IMR-90 (cell line): ENCODE results near the gene PLEKHA4. TPM values are rescaled to one million over a fixed set of nuclear protein-coding genes. Genes with fewer than 3 reads are reported as not detected.

ENCODE experiments used
- ATAC-seq: fragments of 200-7000 bp; cut with Tn5 transposase; 2 replicates; pipeline ENCODE4 v1.9.1; 2020; ENCODE audit warnings: low read depth, mild to moderate bottlenecking, moderate library complexity
- BruUV-seq: library from RNA; stranded (reverse); fragments of 400-500 nt; replicated peaks from 2 replicates; lab custom pipeline; 2021; lab: Mats Ljungman, UMichigan
- CTCF ChIA-PET: fragments of 300-600 bp; formaldehyde crosslinking; extraction: SDS; loops from one replicate; lab custom pipeline; 2021; ENCODE audit warnings: antibody characterized with exemption; lab: Yijun Ruan, JAX
- POLR2A ChIA-PET: fragments of 300-600 bp; sonication (Branson Sonifier 250); formaldehyde crosslinking; loops from one replicate; lab custom pipeline; 2022; ENCODE audit warnings: antibody characterized with exemption; ENCODE audit not compliant: unreplicated experiment; lab: Charles Lee
- DNase-seq: peaks from one replicate; pipeline ENCODE4 v3.0.0; 2013
- H2AFZ ChIP-seq: replicated peaks from 2 replicates; pipeline ENCODE3; 2013; ENCODE audit warnings: low read length, mild to moderate bottlenecking; ENCODE audit not compliant: poor library complexity
- H2AK5ac ChIP-seq: 2 replicates; pipeline ENCODE4 v1.6.1; 2013; ENCODE audit warnings: low read depth, low read length, inconsistent platforms
- H2AK9ac ChIP-seq: replicated peaks from 2 replicates; pipeline ENCODE3; 2013; ENCODE audit warnings: mild to moderate bottlenecking, low read depth, low read length, moderate library complexity; ENCODE audit not compliant: poor library complexity
- H2BK120ac ChIP-seq: 2 replicates; pipeline ENCODE4 v1.6.1; 2013; ENCODE audit warnings: low read depth, low read length, inconsistent platforms
- H2BK15ac ChIP-seq: 3 replicates; pipeline ENCODE4 v1.6.1; 2013; ENCODE audit warnings: low read depth, low read length, inconsistent platforms
- H2BK20ac ChIP-seq: 2 replicates; pipeline ENCODE4 v1.6.1; 2013; ENCODE audit warnings: low read depth, mild to moderate bottlenecking, inconsistent platforms, low read length, moderate library complexity
- H2BK5ac ChIP-seq: 2 replicates; pipeline ENCODE4 v1.6.1; 2013; ENCODE audit warnings: mild to moderate bottlenecking, low read depth, low read length, inconsistent platforms; ENCODE audit not compliant: poor library complexity, severe bottlenecking
- H3K14ac ChIP-seq: replicated peaks from 2 replicates; pipeline ENCODE4 v1.6.1; 2013; ENCODE audit warnings: low read depth, low read length, inconsistent platforms
- H3K18ac ChIP-seq: 2 replicates; pipeline ENCODE4 v1.6.1; 2013; ENCODE audit warnings: low read depth, low read length, control low read depth
- H3K23ac ChIP-seq: 2 replicates; pipeline ENCODE4 v1.6.1; 2013; ENCODE audit warnings: low read depth, low read length, inconsistent platforms
- H3K27ac ChIP-seq: 2 replicates; pipeline ENCODE4 v1.5.1; 2013; ENCODE audit warnings: mild to moderate bottlenecking, control low read depth, low read length; ENCODE audit not compliant: insufficient read depth
- H3K27me3 ChIP-seq: 2 replicates; pipeline ENCODE4 v1.6.1; 2013; ENCODE audit warnings: low read length; ENCODE audit not compliant: control insufficient read depth, insufficient read depth
- H3K36me3 ChIP-seq: 2 replicates; pipeline ENCODE4 v1.6.1; 2013; ENCODE audit warnings: low read length, mixed read lengths; ENCODE audit not compliant: control insufficient read depth, insufficient read depth
- H3K4ac ChIP-seq: 2 replicates; pipeline ENCODE4 v1.6.1; 2013; ENCODE audit warnings: low read depth, low read length, inconsistent platforms
- H3K4me1 ChIP-seq: 2 replicates; pipeline ENCODE4 v1.6.1; 2013; ENCODE audit warnings: low read length, mixed read lengths; ENCODE audit not compliant: control insufficient read depth, insufficient read depth
- H3K4me2 ChIP-seq: 2 replicates; pipeline ENCODE4 v1.6.1; 2013; ENCODE audit warnings: low read depth, mild to moderate bottlenecking, control low read depth, low read length, moderate library complexity
- H3K4me3 ChIP-seq: 2 replicates; pipeline ENCODE4 v1.5.1; 2013; ENCODE audit warnings: low read depth, mild to moderate bottlenecking, control low read depth, low read length, moderate library complexity; ENCODE audit not compliant: insufficient read depth
- H3K56ac ChIP-seq: 2 replicates; pipeline ENCODE4 v1.6.1; 2013; ENCODE audit warnings: low read length, inconsistent platforms; ENCODE audit not compliant: insufficient read depth; ENCODE audit errors: extremely low read depth
- H3K79me1 ChIP-seq, 2 experiments: 2 replicates each; pipeline ENCODE4 v1.6.1; 2013; ENCODE audit warnings: low read length in 2 of 2, inconsistent platforms in 1 of 2, low read depth in 1 of 2
- H3K9ac ChIP-seq: 2 replicates; pipeline ENCODE4 v1.6.1; 2013; ENCODE audit warnings: low read depth, low read length, control low read depth
- H3K9me1 ChIP-seq: 2 replicates; pipeline ENCODE4 v1.6.1; 2013; ENCODE audit warnings: low read length, inconsistent platforms; ENCODE audit not compliant: insufficient read depth
- H3K9me3 ChIP-seq: 2 replicates; pipeline ENCODE4 v1.6.1; 2013; ENCODE audit warnings: low read length; ENCODE audit not compliant: control insufficient read depth, insufficient read depth
- H4K20me1 ChIP-seq: 2 replicates; pipeline ENCODE4 v1.6.1; 2013; ENCODE audit warnings: low read length, inconsistent platforms; ENCODE audit not compliant: insufficient read depth
- H4K5ac ChIP-seq: 2 replicates; pipeline ENCODE4 v1.6.1; 2013; ENCODE audit warnings: mild to moderate bottlenecking, low read depth, low read length, control low read depth
- H4K8ac ChIP-seq, 2 experiments: 2 replicates each; pipeline ENCODE4 v1.6.1; 2013; ENCODE audit warnings: low read depth in 2 of 2, low read length in 2 of 2, control low read depth in 1 of 2, inconsistent platforms in 1 of 2
- H4K91ac ChIP-seq: 2 replicates; pipeline ENCODE4 v1.6.1; 2013; ENCODE audit warnings: low read depth, low read length, inconsistent platforms; ENCODE audit not compliant: insufficient read depth
- BHLHE40 ChIP-seq: fragments of 150-350 bp; IDR thresholded peaks from 2 replicates; pipeline ENCODE4 v1.6.1; 2016; ENCODE audit warnings: mild to moderate bottlenecking, low read depth, low read length
- CEBPB ChIP-seq: IDR thresholded peaks from 2 replicates; pipeline ENCODE4 v1.6.1; 2012; ENCODE audit warnings: low read depth, low read length, improper control_type of control experiment
- CHD1 ChIP-seq: IDR thresholded peaks from 2 replicates; pipeline ENCODE4 v1.6.1; 2012; ENCODE audit warnings: low read depth, low read length, improper control_type of control experiment
- CTCF ChIP-seq: conservative IDR thresholded peaks from 2 replicates; pipeline ENCODE4 v1.5.1; 2012; ENCODE audit warnings: mild to moderate bottlenecking, low read depth, low read length, improper control_type of control experiment
- FOS ChIP-seq: fragments of 150-350 bp; IDR thresholded peaks from 2 replicates; pipeline ENCODE4 v1.6.1; 2016; ENCODE audit warnings: low read depth, low read length
- MAFK ChIP-seq: IDR thresholded peaks from 2 replicates; pipeline ENCODE4 v1.6.1; 2012; ENCODE audit warnings: low read depth, low read length, improper control_type of control experiment
- MAZ ChIP-seq: IDR thresholded peaks from 2 replicates; pipeline ENCODE4 v1.6.1; 2012; ENCODE audit warnings: low read depth, mild to moderate bottlenecking, low read length, improper control_type of control experiment, moderate library complexity, borderline replicate concordance
- MXI1 ChIP-seq: IDR thresholded peaks from 2 replicates; pipeline ENCODE4 v1.6.1; 2012; ENCODE audit warnings: low read depth, mild to moderate bottlenecking, low read length, moderate library complexity, borderline replicate concordance
- NFE2L2 ChIP-seq: fragments of 150-350 bp; IDR thresholded peaks from 2 replicates; pipeline ENCODE4 v1.6.1; 2016; ENCODE audit warnings: low read depth, mild to moderate bottlenecking, low read length
- POLR2A ChIP-seq: IDR thresholded peaks from 2 replicates; pipeline ENCODE4 v1.6.1; 2012; ENCODE audit warnings: mild to moderate bottlenecking, low read depth, low read length
- RAD21 ChIP-seq: IDR thresholded peaks from 2 replicates; pipeline ENCODE4 v1.6.1; 2012; ENCODE audit warnings: low read length, improper control_type of control experiment
- RCOR1 ChIP-seq: IDR thresholded peaks from 2 replicates; pipeline ENCODE4 v1.6.1; 2012; ENCODE audit warnings: mild to moderate bottlenecking, low read length, improper control_type of control experiment; ENCODE audit not compliant: insufficient replicate concordance
- RFX5 ChIP-seq: IDR thresholded peaks from 2 replicates; pipeline ENCODE4 v1.8.0; 2012; ENCODE audit warnings: low read depth, mild to moderate bottlenecking, low read length, moderate library complexity
- SMC3 ChIP-seq: fragments of 150-350 bp; IDR thresholded peaks from 2 replicates; pipeline ENCODE4 v1.6.1; 2016; ENCODE audit warnings: low read depth, mild to moderate bottlenecking, antibody characterized with exemption, low read length, moderate library complexity
- USF2 ChIP-seq: fragments of 150-350 bp; IDR thresholded peaks from 2 replicates; pipeline ENCODE4 v1.6.1; 2017; ENCODE audit warnings: mild to moderate bottlenecking, antibody characterized with exemption, low read length, low read depth
- WGBS, 2 experiments: methylation state at CpG; one replicate each; pipeline versions ENCODE4 v1.1.5 to v1.1.7; 2013; ENCODE audit warnings: missing lambda C conversion rate in 2 of 2; ENCODE audit not compliant: insufficient read length in 1 of 2; ENCODE audit errors: extremely low coverage in 2 of 2; 5-methylcytosine and 5-hydroxymethylcytosine counted together
- dilution Hi-C: fragments of 300-500 bp; cut with HindIII; formaldehyde crosslinking; loops from one replicate; pipeline ENCODE4 v1.14.3; 2018; ENCODE audit warnings: low sequenced_read_pairs; ENCODE audit not compliant: unreplicated experiment
- in situ Hi-C: fragments of 300-500 bp; cut with MboI; formaldehyde crosslinking; loops from 3 replicates; pipeline ENCODE4 v1.14.3; 2019; ENCODE audit warnings: low sequenced_read_pairs, inconsistent platforms, mixed read lengths
- intact Hi-C: fragments of 100-400 bp; cut with micrococcal nuclease; formaldehyde crosslinking; loops from 2 replicates; pipeline ENCODE4 v1.10.0; 2022
- polyA plus RNA-seq, 3 experiments: library from polyadenylated mRNA; depleted of rRNA; stranded (reverse); fragments of >200 nt; gene quantifications; 2 replicates each; pipeline ENCODE4 v1.2.3, GENCODE V29; 2012; ENCODE audit warnings: low replicate concordance in 1 of 3
- total RNA-seq: library from RNA; depleted of rRNA; stranded (reverse); fragments of >200 nt; gene quantifications from 2 replicates; pipeline ENCODE4 v1.2.3, GENCODE V29; 2012

The PLEKHA4 gene
- total and polyA plus RNA-seq, 2 of the 4 experiments (the other 2 are of a cell fraction): 4.5 to 14.4 TPM

GRCh38 chr19:48872884-48873475 is 4.6 kb upstream of the PLEKHA4 start:
- H3K79me1 ChIP-seq: peaks cover 0 to 63% of the 10 kb centered on the region in 2 experiments
- intact Hi-C loops (no loop called here), dilution Hi-C loops (no loop called here), in situ Hi-C loops (no loop called here)
- peak overlapping the region; percentile 97 for H2AK5ac ChIP-seq
- H3K14ac ChIP-seq: peak overlapping the region; percentile 100
- H3K18ac ChIP-seq: peak overlapping the region; percentile 70
- DNase-seq (peak; percentile 94), ATAC-seq (peak; percentile 28)
- peak overlapping the region; percentile 99 for H3K23ac ChIP-seq
- H3K9ac ChIP-seq: peak overlapping the region; percentile 95
- H4K20me1 ChIP-seq: peaks cover 56% of the 10 kb centered on the region
- H2BK5ac ChIP-seq: peak overlapping the region; percentile 94
- H2BK15ac ChIP-seq: peak overlapping the region; percentile 53; the same call in 1 of the 3 replicates
- H3K36me3 ChIP-seq: peaks cover 36% of the 10 kb centered on the region
- no peaks in the 10 kb centered on the region; the same call in 1 of the 2 replicates for H3K9me1 ChIP-seq
- H3K4ac ChIP-seq: peak overlapping the region; percentile 99
- peak overlapping the region; percentile 59 for H4K5ac ChIP-seq
- CTCF ChIA-PET: no interaction called here
- POLR2A ChIA-PET: interaction anchor here (0.6 to 1.0 kb wide), 4 partner anchors 8 to 312 kb away, joined by 3 to 6 read pairs (median 4); no protein-coding TSS in a partner anchor
- H2BK20ac ChIP-seq: peak overlapping the region; percentile 60
- H3K27me3 ChIP-seq: no peaks in the 10 kb centered on the region
- H3K9me3 ChIP-seq: no peaks in the 10 kb centered on the region
- peak overlapping the region; percentile 92 for H3K27ac ChIP-seq
- peak overlapping the region; percentile 71 for H3K4me3 ChIP-seq
- peak overlapping the region; percentile 98 for H3K56ac ChIP-seq
- BruUV-seq: no TSS peak
- H2BK120ac ChIP-seq: peak overlapping the region; percentile 88
- H4K8ac ChIP-seq: peak overlapping the region; percentile 18 to 91; a peak in 3 of 4 replicates
- 0% methylated on average over 4 of the region's 14 CpGs; no CpG with 5 or more reads in 1 of the 2 experiments for WGBS, 2 experiments
- H2AK9ac ChIP-seq: peak overlapping the region; percentile 100
- H3K4me1 ChIP-seq: peaks cover 11% of the 10 kb centered on the region
- peak overlapping the region; percentile 97 for H4K91ac ChIP-seq
- no peak overlapping the region for H2AFZ ChIP-seq
- peak overlapping the region; percentile 99 for H3K4me2 ChIP-seq
- TF ChIP-seq RAD21 (no peak), FOS (peak; percentile 82), MXI1 (peak; percentile 86), CHD1 (no peak; the same call in 1 of the 2 replicates), MAZ (no peak), RFX5 (no peak), SMC3 (no peak), MAFK (no peak), BHLHE40 (peak; percentile 80), NFE2L2 (no peak), POLR2A (peak; percentile 53; the same call in 1 of the 2 replicates), CTCF (no peak), RCOR1 (no peak), USF2 (no peak), CEBPB (no peak)
